ENCODE data around the gene CARD10.

GRCh38 chr22:37546437-37547250, 27.4 kb upstream of the CARD10 start:
- TF ChIP-seq POLR2AphosphoS5 (IDR thresholded peaks at IDR 0.05; ENCODE audit: low read depth, low read length) (no peak), POLR2A (IDR thresholded peaks at IDR 0.05; ENCODE audit: low read depth, low read length) (no peak)
